GM03348 (cell line): ENCODE data around the gene DHRS11.

Experiments used
- DNase-seq: peaks from one replicate; pipeline ENCODE4 v3.0.0; 2012; ENCODE audit warnings: low spot score

Gene DHRS11

GRCh38 chr17:36614081-36614480 lies 22.4 kb downstream of the DHRS11 start:
- DNase-seq, result no peak

- DNase-seq, result no peak
Measured at GRCh38 chr17:36614933-36615332, 23.3 kb downstream of the DHRS11 start.

- DNase-seq, result no peak
Measured at GRCh38 chr17:36616061-36617029, 24.7 kb downstream of the DHRS11 start.

GRCh38 chr17:36617773-36618172 lies 26.1 kb downstream of the DHRS11 start:
- DNase-seq, result no peak

GRCh38 chr17:36623281-36623680 lies 31.6 kb downstream of the DHRS11 start:
- DNase-seq, result no peak

GRCh38 chr17:36625188-36625587 lies 33.5 kb downstream of the DHRS11 start:
- DNase-seq, result no peak

GRCh38 chr17:36627101-36627500 lies 35.4 kb downstream of the DHRS11 start:
- DNase-seq, result no peak

GRCh38 chr17:36628576-36628975 lies 36.9 kb downstream of the DHRS11 start:
- no peak for DNase-seq

- peak; percentile 93 for DNase-seq
Measured at GRCh38 chr17:36629252-36629847, 37.7 kb downstream of the DHRS11 start.

- DNase-seq, result no peak
Measured at GRCh38 chr17:36629970-36630502, 38.4 kb downstream of the DHRS11 start.

GRCh38 chr17:36631022-36631421 lies 39.3 kb downstream of the DHRS11 start:
- no peak for DNase-seq

- no peak for DNase-seq
Measured at GRCh38 chr17:36632916-36633771, 41.5 kb downstream of the DHRS11 start.

GRCh38 chr17:36640346-36640745 lies 48.7 kb downstream of the DHRS11 start:
- DNase-seq, result no peak

- DNase-seq, result no peak
Measured at GRCh38 chr17:36640836-36641235, 49.2 kb downstream of the DHRS11 start.

- DNase-seq, result peak; percentile 21
Measured at GRCh38 chr17:36641331-36641876, 49.7 kb downstream of the DHRS11 start.

GRCh38 chr17:36641877-36642845 lies 50.5 kb downstream of the DHRS11 start:
- peak; percentile 39 for DNase-seq

- DNase-seq, result no peak
Measured at GRCh38 chr17:36643086-36643685, 51.5 kb downstream of the DHRS11 start.

- DNase-seq, result no peak
Measured at GRCh38 chr17:36645422-36645821, 53.7 kb downstream of the DHRS11 start.

GRCh38 chr17:36647636-36648035 lies 56.0 kb downstream of the DHRS11 start:
- no peak for DNase-seq

GRCh38 chr17:36650096-36650775 lies 58.6 kb downstream of the DHRS11 start:
- no peak for DNase-seq
